Activated T-cell treated with anti-CD3 and anti-CD28 coated beads, Interleukin-2, amount 50 U/mL, for 72 hours (primary cell): ENCODE measurements around the gene LCN2. TPM values are rescaled to one million over a fixed set of nuclear protein-coding genes. Genes with fewer than 3 reads are reported as not detected.
"Not testable (repeated sequence)": the region's sequence is repeated elsewhere in the genome, so short reads cannot be mapped to it uniquely, and the experiment has no call there.

Experiments used
- ATAC-seq, 2 donors: fragments of 150-1000 bp; cut with Tn5 transposase; replicated peaks in 1 of 2; 2 replicates each; pipeline ENCODE4 v1.10.0; 2021; ENCODE audit warnings: moderate library complexity in 2 of 2, mild to moderate bottlenecking in 1 of 2
- DNase-seq, 2 donors: peaks; one replicate each; pipeline ENCODE4 v3.0.0; 2021 to 2022; ENCODE audit warnings: mixed read lengths in 1 of 2
- H3K27ac Mint-ChIP-seq: one replicate; pipeline ENCODE4 v1.8.0; 2022; ENCODE audit warnings: mild to moderate bottlenecking, moderate library complexity, mixed read lengths
- H3K27me3 Mint-ChIP-seq: one replicate; pipeline ENCODE4 v1.8.0; 2022; ENCODE audit warnings: low read depth, mixed read lengths
- H3K36me3 Mint-ChIP-seq, 2 donors: one replicate each; pipeline ENCODE4 v1.8.0; 2022; ENCODE audit warnings: mixed read lengths in 2 of 2, mild to moderate bottlenecking in 1 of 2; ENCODE audit not compliant: insufficient read depth in 2 of 2
- H3K4me1 Mint-ChIP-seq: one replicate; pipeline ENCODE4 v1.8.0; 2022; ENCODE audit warnings: low read depth, mixed read lengths
- H3K4me3 Mint-ChIP-seq, 2 donors: one replicate each; pipeline ENCODE4 v1.8.0; 2022; ENCODE audit warnings: mild to moderate bottlenecking in 2 of 2, mixed read lengths in 2 of 2, moderate library complexity in 2 of 2
- H3K9me3 Mint-ChIP-seq, 2 donors: one replicate each; pipeline ENCODE4 v1.8.0; 2022; ENCODE audit warnings: mixed read lengths in 2 of 2
- total RNA-seq, 2 donors: library from RNA; stranded (reverse); gene quantifications; one replicate each; pipeline ENCODE4 v1.2.3, GENCODE V29; 2022

LCN2 gene
- total RNA-seq, 2 donors from 2014 or later = not detected

- ATAC-seq (peak; percentile 82 to 84), DNase-seq (peak; percentile 85 to 89)
- H3K36me3 Mint-ChIP-seq = no peaks in the 10 kb centered on the region
- peak overlapping the region; percentile 82 for H3K27ac Mint-ChIP-seq
- H3K27me3 Mint-ChIP-seq = peaks cover 4% of the 10 kb centered on the region
- peak overlapping the region; percentile 88 to 99 for H3K4me3 Mint-ChIP-seq
- peaks cover 32% of the 10 kb centered on the region for H3K4me1 Mint-ChIP-seq
- H3K9me3 Mint-ChIP-seq = no peaks in the 10 kb centered on the region
These were observed 21.0 kb upstream of the LCN2 start for GRCh38 chr9:128127990-128128835.

DNA sequence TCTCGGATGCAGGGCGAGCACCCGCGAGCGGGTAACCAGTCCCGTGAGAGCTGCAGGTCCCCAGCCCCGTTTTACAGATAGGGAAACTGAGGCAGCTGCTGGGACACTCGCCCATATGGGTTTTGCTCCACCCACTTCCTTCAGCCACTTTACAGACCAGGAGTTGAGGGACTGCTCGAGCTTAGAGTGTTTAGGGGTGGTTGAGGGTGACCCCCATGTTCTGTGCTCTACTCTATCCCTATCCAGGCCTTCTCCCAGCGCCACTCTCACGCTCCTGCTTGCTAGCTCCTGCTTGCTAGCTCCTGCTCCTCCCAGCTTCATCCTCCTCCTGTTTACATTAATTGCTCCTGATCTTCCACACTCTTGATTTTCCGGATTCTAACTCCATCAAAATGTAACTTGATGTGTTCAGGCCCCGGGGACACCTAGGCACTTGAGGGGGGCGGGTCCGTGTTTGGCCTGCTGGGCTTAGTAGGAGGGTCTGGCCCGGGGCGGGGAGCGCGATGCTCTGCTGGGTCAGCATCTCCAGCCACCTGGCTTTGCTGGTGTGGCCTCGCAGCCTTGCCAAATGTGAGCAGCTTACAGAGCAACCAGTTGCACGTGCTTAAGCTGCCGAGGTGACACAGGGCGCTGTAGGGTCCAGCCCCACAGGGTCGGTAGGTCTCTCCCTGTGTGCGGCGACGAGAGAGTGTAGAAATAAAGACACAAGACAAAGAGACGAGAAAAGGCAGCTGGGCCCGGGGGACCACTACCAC is 20.2 kb upstream of the LCN2 start:
- Mint-ChIP-seq H3K9me3 (no peaks in the 10 kb centered on the region), H3K4me1 (peaks cover 32% of the 10 kb centered on the region), H3K27ac (peak overlapping the region; percentile 9), H3K27me3 (peaks cover 5% of the 10 kb centered on the region), H3K4me3 (peak overlapping the region; percentile 88 to 99), H3K36me3 (no peaks in the 10 kb centered on the region)
- ATAC-seq (no peak), DNase-seq (no peak)

- not testable (repeated sequence) for H3K4me3 Mint-ChIP-seq, H3K36me3 Mint-ChIP-seq, ATAC-seq, H3K27ac Mint-ChIP-seq, H3K27me3 Mint-ChIP-seq, H3K9me3 Mint-ChIP-seq
- H3K4me1 Mint-ChIP-seq = peaks cover 27% of the 10 kb centered on the region
- DNase-seq = peak; percentile 57 to 61
These were observed 19.2 kb upstream of the LCN2 start for GRCh38 chr9:128129976-128130590.

- not testable (repeated sequence) for DNase-seq, H3K4me3 Mint-ChIP-seq, H3K27ac Mint-ChIP-seq, H3K9me3 Mint-ChIP-seq, H3K27me3 Mint-ChIP-seq, ATAC-seq, H3K36me3 Mint-ChIP-seq
- peaks cover 24% of the 10 kb centered on the region for H3K4me1 Mint-ChIP-seq
These were observed 18.6 kb upstream of the LCN2 start for GRCh38 chr9:128130651-128131050.

- not testable (repeated sequence) for H3K27me3 Mint-ChIP-seq, DNase-seq, H3K27ac Mint-ChIP-seq, ATAC-seq, H3K9me3 Mint-ChIP-seq, H3K36me3 Mint-ChIP-seq, H3K4me3 Mint-ChIP-seq
- peaks cover 22% of the 10 kb centered on the region for H3K4me1 Mint-ChIP-seq
These were observed 17.9 kb upstream of the LCN2 start for GRCh38 chr9:128131346-128131745.

DNA sequence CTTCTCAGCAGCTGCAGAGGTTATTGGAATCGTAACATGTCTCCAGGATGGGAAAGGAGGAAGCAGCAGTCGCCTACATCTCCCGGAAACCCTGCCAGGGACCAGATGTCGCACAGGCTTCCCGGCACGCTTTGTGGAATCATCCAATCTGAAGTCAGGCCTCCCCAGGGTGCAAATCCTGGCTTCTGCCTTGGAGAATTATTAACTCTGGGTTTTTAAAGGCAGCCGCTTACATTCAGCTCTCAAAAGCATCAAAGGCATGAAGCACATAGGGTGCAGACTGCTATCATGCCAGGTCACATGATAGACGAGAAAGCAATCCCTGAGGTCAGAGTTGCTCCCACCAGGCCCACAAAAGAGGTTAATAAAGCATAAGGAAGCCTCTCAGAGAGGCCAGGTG is 17.1 kb upstream of the LCN2 start:
- not testable (repeated sequence) for ATAC-seq, H3K36me3 Mint-ChIP-seq, H3K4me3 Mint-ChIP-seq, H3K9me3 Mint-ChIP-seq, DNase-seq, H3K27ac Mint-ChIP-seq, H3K27me3 Mint-ChIP-seq
- peaks cover 15% of the 10 kb centered on the region for H3K4me1 Mint-ChIP-seq

DNA sequence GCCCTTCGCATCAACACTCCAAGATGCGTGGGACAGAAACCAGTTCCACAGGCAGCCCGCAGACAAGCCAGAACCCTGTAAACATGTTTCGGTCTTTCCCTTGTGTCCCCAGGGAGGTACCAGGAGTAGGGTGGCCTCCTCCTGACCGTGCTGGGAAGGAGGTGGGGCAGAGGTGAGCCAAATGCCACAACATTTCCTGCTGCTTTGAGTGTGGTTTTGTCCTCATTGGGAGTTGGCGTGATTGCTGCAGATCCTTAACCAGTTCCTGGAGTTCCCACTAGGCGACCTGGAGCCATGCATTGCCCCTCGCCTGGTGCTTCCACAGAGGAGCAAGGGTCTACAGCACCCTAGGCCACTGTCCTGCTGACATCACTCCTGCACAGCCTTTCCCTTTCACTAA is 13.7 kb upstream of the LCN2 start:
- H3K27ac Mint-ChIP-seq, H3K9me3 Mint-ChIP-seq, ATAC-seq, H3K36me3 Mint-ChIP-seq, H3K4me1 Mint-ChIP-seq, H3K4me3 Mint-ChIP-seq, DNase-seq, H3K27me3 Mint-ChIP-seq: not testable (repeated sequence)

DNA sequence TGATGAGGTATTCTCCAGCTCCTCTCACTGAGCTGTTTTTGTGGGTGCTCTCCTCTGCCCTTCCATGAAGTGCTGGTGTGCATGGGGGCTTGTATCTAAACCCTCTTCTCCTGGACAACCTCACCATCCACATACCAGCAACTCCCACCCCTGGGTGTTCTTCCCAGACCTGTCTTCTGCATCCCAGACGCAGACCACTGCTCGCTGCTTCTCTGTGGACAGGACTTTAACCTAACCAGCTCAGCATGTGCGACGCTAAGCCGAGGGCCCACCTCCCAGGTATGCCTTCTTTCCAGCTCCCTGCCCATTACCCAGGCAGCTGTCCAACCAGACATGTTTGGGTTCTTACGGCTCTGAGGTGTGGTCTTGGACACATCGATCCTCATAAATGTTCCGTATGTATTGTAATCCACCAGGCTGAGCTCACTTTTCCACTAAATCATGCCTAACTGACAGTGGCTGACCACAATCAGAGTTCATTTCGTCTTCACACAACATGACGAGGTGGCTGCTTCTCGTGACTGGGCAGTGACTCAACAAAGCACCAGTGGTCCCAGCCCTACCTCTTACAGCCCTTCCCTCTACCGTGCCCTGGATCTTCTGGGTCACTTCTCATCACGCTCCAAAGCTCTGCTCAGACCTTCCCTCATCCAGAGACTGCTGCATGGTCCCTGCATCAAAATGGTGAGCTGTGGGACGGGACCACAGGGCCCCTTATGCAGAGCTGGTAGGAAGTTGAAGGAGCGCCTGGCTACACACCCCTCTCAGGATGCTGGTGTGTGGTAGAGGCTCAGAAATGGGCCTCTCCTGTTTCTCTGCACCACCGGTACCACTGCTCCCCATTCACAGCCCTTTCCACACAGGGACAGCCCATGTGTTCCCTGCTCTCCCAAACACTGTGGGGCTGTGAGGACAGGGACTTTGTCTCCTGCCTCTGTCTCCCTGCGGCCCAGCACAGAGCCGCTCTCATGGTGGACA is 12.1 kb upstream of the LCN2 start:
- Mint-ChIP-seq H3K9me3 (no peaks in the 10 kb centered on the region), H3K27me3 (peaks cover 5% of the 10 kb centered on the region), H3K4me1 (peaks cover 11% of the 10 kb centered on the region), H3K27ac (no peak overlapping the region), H3K4me3 (no peak overlapping the region), H3K36me3 (no peaks in the 10 kb centered on the region)
- DNase-seq (no peak), ATAC-seq (no peak)

DNA sequence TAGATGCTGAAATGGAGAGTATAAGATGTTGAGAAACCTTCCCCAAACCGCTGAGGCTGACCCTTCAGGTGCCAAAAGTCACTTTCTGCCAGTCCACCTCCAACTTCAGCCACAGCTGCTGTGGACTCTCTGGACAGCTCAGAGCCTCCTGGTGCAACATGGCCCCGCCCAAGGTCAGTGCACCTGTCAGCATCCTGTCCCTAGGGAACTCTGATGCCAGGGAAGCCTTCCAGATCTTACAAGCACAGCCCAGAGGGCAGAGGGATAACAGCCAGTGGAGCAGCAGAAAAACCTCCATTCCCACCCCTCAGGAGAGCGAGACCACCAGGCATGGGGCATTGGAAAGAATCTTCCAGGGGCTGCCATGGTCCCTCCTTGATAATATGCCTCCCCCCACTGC is 11.3 kb upstream of the LCN2 start:
- H3K27ac Mint-ChIP-seq = no peak overlapping the region
- no peaks in the 10 kb centered on the region for H3K9me3 Mint-ChIP-seq
- H3K4me3 Mint-ChIP-seq = no peak overlapping the region
- no peak for DNase-seq
- H3K4me1 Mint-ChIP-seq = peaks cover 16% of the 10 kb centered on the region
- no peak for ATAC-seq
- no peaks in the 10 kb centered on the region for H3K36me3 Mint-ChIP-seq
- H3K27me3 Mint-ChIP-seq = peaks cover 3% of the 10 kb centered on the region

GRCh38 chr9:128139621-128140020 is 9.6 kb upstream of the LCN2 start:
- H3K27ac Mint-ChIP-seq = no peak overlapping the region
- H3K4me1 Mint-ChIP-seq = peaks cover 16% of the 10 kb centered on the region
- H3K36me3 Mint-ChIP-seq = no peaks in the 10 kb centered on the region
- no peak for ATAC-seq
- no peak for DNase-seq
- no peak overlapping the region for H3K4me3 Mint-ChIP-seq
- no peaks in the 10 kb centered on the region for H3K27me3 Mint-ChIP-seq
- no peaks in the 10 kb centered on the region for H3K9me3 Mint-ChIP-seq

- no peaks in the 10 kb centered on the region for H3K9me3 Mint-ChIP-seq
- H3K4me3 Mint-ChIP-seq = no peak overlapping the region
- ATAC-seq (no peak), DNase-seq (no peak)
- H3K4me1 Mint-ChIP-seq = peaks cover 9% of the 10 kb centered on the region
- H3K27me3 Mint-ChIP-seq = no peaks in the 10 kb centered on the region
- H3K36me3 Mint-ChIP-seq = no peaks in the 10 kb centered on the region
- no peak overlapping the region for H3K27ac Mint-ChIP-seq
These were observed 7.6 kb upstream of the LCN2 start for GRCh38 chr9:128141604-128142003.

DNA sequence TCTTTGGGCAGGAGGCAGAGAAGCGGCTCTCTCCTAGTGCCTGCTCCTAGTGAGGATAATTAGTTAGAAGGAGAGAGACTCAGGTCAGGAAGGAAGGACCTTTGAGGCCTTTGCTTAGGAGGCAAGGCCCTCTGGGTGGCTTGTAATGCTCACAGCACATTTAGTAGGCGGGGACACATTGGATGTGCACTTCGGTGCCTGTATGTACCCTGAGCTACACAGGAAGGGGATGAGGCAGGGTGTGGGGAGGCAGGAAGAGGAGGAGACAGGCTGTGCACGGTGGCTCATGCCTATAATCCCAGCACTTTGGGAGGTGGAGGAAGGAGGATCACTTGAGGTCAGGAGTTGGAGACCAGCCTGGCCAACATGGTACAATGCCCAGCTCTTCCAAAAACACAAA is 7.2 kb upstream of the LCN2 start:
- ATAC-seq = no peak
- no peaks in the 10 kb centered on the region for H3K9me3 Mint-ChIP-seq
- H3K4me1 Mint-ChIP-seq = peaks cover 9% of the 10 kb centered on the region
- no peak overlapping the region for H3K4me3 Mint-ChIP-seq
- no peak for DNase-seq
- H3K36me3 Mint-ChIP-seq = no peaks in the 10 kb centered on the region
- H3K27ac Mint-ChIP-seq = no peak overlapping the region
- H3K27me3 Mint-ChIP-seq = no peaks in the 10 kb centered on the region
